IPS-15b (cell line): ENCODE measurements around the gene CLOCK.

Source experiments
- H3K27me3 ChIP-seq: one replicate; pipeline ENCODE4 v1.6.1; 2013; ENCODE audit warnings: low read length; ENCODE audit not compliant: control insufficient read depth, insufficient read depth
- H3K36me3 ChIP-seq: one replicate; pipeline ENCODE4 v1.6.1; 2013; ENCODE audit warnings: low read length; ENCODE audit not compliant: control insufficient read depth, insufficient read depth
- H3K4me1 ChIP-seq: one replicate; pipeline ENCODE4 v1.6.1; 2013; ENCODE audit warnings: mild to moderate bottlenecking, low read length; ENCODE audit not compliant: control insufficient read depth, insufficient read depth
- H3K4me3 ChIP-seq: one replicate; pipeline ENCODE4 v1.5.1; 2013; ENCODE audit warnings: low read depth, low read length
- H3K9ac ChIP-seq: one replicate; pipeline ENCODE4 v1.6.1; 2013; ENCODE audit warnings: low read depth, mild to moderate bottlenecking, low read length
- H3K9me3 ChIP-seq: one replicate; pipeline ENCODE4 v1.6.1; 2013; ENCODE audit warnings: mild to moderate bottlenecking, low read length; ENCODE audit not compliant: control insufficient read depth, insufficient read depth

CLOCK gene

GRCh38 chr4:55466001-55466400 is 80.7 kb downstream of the CLOCK start:
- no peak overlapping the region for H3K9ac ChIP-seq
- H3K4me1 ChIP-seq, result peaks cover 3% of the 10 kb centered on the region
- no peak overlapping the region for H3K4me3 ChIP-seq
- H3K36me3 ChIP-seq, result no peaks in the 10 kb centered on the region
- no peaks in the 10 kb centered on the region for H3K9me3 ChIP-seq
- H3K27me3 ChIP-seq, result no peaks in the 10 kb centered on the region

- H3K27me3 ChIP-seq, result no peaks in the 10 kb centered on the region
- H3K4me3 ChIP-seq, result no peak overlapping the region
- H3K9me3 ChIP-seq, result no peaks in the 10 kb centered on the region
- H3K4me1 ChIP-seq, result no peaks in the 10 kb centered on the region
- no peaks in the 10 kb centered on the region for H3K36me3 ChIP-seq
- no peak overlapping the region for H3K9ac ChIP-seq
Observed at GRCh38 chr4:55458611-55459010, 88.1 kb downstream of the CLOCK start.

DNA sequence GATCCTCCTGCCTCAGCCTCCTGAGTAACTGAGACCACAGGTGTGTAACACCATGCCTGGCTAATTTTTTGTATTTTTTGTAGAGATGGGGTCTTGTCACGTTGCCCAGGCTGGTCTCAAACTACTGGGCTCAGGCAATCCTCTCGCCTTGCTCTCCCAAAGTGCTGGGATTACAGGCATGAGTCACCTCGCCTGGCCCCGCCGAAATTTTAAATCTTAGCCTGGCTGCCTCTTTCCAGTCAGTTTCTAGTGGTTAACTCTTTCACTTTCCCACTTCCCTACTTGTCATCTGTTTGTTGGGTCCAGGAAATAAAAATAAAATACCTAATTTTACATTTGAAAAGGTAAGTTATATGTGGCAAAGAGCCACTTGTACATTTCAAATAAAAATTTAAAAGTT is 88.5 kb downstream of the CLOCK start:
- H3K9ac ChIP-seq, result no peak overlapping the region
- no peaks in the 10 kb centered on the region for H3K36me3 ChIP-seq
- no peak overlapping the region for H3K4me3 ChIP-seq
- H3K4me1 ChIP-seq, result no peaks in the 10 kb centered on the region
- H3K9me3 ChIP-seq, result no peaks in the 10 kb centered on the region
- H3K27me3 ChIP-seq, result no peaks in the 10 kb centered on the region

DNA sequence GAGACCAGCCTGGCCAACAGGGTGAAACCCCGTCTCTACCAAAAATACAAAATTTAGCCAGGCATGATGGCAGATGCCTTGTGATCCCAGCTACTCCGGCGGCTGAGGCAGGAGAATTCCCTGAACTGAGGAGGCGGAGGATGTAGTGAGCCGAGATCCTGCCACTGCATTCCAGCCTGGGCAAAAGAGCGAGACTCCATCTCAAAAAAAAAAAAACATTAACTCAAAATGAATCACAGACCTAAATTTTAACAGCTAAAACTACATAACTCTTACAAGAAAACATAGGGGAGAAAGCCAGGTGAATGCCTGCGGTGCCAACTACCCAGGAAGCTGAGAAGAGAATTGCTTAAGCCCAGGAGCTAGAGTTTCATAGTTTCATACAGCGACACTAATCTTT is 96.1 kb downstream of the CLOCK start:
- no peaks in the 10 kb centered on the region for H3K9me3 ChIP-seq
- no peak overlapping the region for H3K9ac ChIP-seq
- H3K4me3 ChIP-seq, result no peak overlapping the region
- no peaks in the 10 kb centered on the region for H3K4me1 ChIP-seq
- no peaks in the 10 kb centered on the region for H3K27me3 ChIP-seq
- peaks cover 4% of the 10 kb centered on the region for H3K36me3 ChIP-seq

DNA sequence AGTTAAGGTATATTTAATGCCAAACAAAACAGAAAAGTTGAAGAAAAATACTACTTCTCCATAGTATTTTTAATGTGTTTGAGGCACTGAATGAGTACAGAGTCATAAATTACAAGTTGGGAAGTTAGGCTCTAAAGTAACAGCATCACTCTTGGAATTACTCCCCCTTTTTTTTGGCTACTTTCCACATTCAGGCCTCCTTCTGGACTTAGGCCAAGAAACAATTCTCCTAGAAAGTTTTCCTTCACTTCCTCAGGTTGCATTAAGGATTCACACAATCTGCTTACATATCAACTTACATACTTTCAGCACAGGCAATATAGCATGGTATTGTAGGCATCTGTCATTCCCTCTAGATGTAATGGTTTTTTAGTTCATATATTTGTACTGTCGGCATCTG is 98.9 kb downstream of the CLOCK start:
- Histone ChIP-seq H3K4me3 (no peak overlapping the region), H3K27me3 (no peaks in the 10 kb centered on the region), H3K9me3 (no peaks in the 10 kb centered on the region), H3K36me3 (peaks cover 4% of the 10 kb centered on the region), H3K9ac (no peak overlapping the region), H3K4me1 (no peaks in the 10 kb centered on the region)

DNA sequence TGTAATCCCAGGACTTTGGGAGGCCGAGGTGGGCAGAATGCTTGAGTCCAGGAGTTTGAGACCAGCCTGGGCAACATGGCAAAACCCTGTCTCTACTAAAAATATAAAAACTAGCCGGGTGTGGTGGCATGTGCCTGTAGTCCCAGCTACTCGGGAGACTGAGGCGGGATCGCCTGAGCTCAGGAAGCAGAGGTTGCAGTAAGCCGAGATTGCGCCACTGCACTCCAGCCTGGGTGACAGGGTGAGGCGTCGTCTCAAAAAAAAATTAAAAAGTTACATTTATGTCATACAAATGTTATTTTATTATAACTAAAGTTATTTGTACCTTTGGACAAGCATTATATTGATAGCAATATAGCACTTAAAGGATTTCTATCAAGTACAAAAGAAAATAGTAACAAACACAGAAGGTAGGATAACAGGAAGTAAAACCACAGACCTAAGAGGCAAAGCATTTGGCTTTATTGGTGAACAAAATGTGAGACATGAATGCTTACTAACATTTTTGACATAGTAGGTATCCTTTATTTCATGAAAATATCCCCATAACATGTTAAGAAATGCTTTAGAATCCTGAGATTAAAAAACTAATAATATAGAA is 99.5 kb downstream of the CLOCK start:
- no peaks in the 10 kb centered on the region for H3K27me3 ChIP-seq
- H3K4me1 ChIP-seq, result no peaks in the 10 kb centered on the region
- no peak overlapping the region for H3K4me3 ChIP-seq
- H3K36me3 ChIP-seq, result peaks cover 2% of the 10 kb centered on the region
- no peaks in the 10 kb centered on the region for H3K9me3 ChIP-seq
- no peak overlapping the region for H3K9ac ChIP-seq

DNA sequence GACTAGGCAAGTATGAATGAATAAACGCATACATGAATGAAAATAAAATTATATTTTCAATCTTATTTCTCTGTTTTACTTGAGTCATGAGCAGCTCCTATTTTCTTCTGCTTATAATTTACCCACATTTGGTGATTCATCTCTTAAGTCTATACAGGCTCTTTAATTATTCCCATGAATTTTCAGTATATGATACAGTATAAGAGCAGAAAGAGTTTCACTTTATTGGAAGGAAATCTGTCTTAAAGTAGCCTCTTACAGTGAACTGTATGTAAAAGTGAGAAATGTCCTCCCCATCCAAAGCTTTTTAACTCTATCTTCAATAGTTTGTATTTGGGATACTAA is 100.2 kb downstream of the CLOCK start:
- no peak overlapping the region for H3K9ac ChIP-seq
- H3K4me1 ChIP-seq, result no peaks in the 10 kb centered on the region
- no peaks in the 10 kb centered on the region for H3K27me3 ChIP-seq
- H3K36me3 ChIP-seq, result no peaks in the 10 kb centered on the region
- no peak overlapping the region for H3K4me3 ChIP-seq
- H3K9me3 ChIP-seq, result no peaks in the 10 kb centered on the region

- H3K36me3 ChIP-seq, result no peaks in the 10 kb centered on the region
- no peak overlapping the region for H3K9ac ChIP-seq
- no peaks in the 10 kb centered on the region for H3K4me1 ChIP-seq
- no peak overlapping the region for H3K4me3 ChIP-seq
- no peaks in the 10 kb centered on the region for H3K9me3 ChIP-seq
- no peaks in the 10 kb centered on the region for H3K27me3 ChIP-seq
Observed at GRCh38 chr4:55445921-55446577, 100.7 kb downstream of the CLOCK start.

DNA sequence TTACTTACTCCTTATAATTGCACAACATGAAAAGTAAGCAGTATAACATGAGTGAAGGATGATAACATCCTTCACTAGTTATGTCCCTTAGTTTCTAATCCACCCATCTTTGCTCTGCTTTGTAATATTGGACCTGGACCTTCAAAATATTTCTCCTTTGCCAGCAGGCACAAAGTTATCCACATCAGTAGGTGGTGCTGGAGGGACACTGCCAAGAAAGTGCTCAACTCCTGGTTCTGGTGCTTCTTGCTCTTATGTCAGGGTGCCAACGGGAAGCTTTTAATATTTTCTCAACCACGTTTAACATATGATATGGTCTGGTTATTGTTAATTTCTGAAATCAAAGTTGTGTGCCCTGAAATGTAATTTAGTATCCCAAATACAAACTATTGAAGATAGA is 101.9 kb downstream of the CLOCK start:
- H3K9ac ChIP-seq, result no peak overlapping the region
- no peak overlapping the region for H3K4me3 ChIP-seq
- no peaks in the 10 kb centered on the region for H3K4me1 ChIP-seq
- no peaks in the 10 kb centered on the region for H3K36me3 ChIP-seq
- H3K27me3 ChIP-seq, result no peaks in the 10 kb centered on the region
- no peaks in the 10 kb centered on the region for H3K9me3 ChIP-seq

- no peaks in the 10 kb centered on the region for H3K36me3 ChIP-seq
- H3K27me3 ChIP-seq, result no peaks in the 10 kb centered on the region
- no peaks in the 10 kb centered on the region for H3K4me1 ChIP-seq
- no peaks in the 10 kb centered on the region for H3K9me3 ChIP-seq
- H3K9ac ChIP-seq, result no peak overlapping the region
- H3K4me3 ChIP-seq, result no peak overlapping the region
Observed at GRCh38 chr4:55442541-55442940, 104.2 kb downstream of the CLOCK start.

DNA sequence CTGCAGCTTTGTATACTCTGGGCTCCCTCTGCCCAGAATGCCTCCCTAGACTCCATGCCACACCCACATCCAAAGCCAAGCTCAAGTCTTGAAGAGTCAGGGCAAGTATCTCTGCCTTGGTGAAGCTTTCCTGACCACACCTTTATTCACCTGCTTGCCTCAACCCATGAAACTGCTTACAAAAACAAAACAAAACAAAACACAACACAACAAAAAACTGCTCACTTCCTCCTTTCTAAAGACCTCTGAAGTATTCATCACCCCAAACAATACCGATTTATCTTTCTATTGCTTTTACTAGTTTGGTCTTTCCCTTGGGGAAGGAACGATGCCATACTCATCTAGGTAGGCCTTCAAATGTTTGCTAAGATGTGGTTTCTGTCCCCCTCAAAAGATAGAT is 105.9 kb downstream of the CLOCK start:
- Histone ChIP-seq H3K27me3 (no peaks in the 10 kb centered on the region), H3K36me3 (no peaks in the 10 kb centered on the region), H3K9ac (no peak overlapping the region), H3K9me3 (no peaks in the 10 kb centered on the region), H3K4me1 (no peaks in the 10 kb centered on the region), H3K4me3 (no peak overlapping the region)

DNA sequence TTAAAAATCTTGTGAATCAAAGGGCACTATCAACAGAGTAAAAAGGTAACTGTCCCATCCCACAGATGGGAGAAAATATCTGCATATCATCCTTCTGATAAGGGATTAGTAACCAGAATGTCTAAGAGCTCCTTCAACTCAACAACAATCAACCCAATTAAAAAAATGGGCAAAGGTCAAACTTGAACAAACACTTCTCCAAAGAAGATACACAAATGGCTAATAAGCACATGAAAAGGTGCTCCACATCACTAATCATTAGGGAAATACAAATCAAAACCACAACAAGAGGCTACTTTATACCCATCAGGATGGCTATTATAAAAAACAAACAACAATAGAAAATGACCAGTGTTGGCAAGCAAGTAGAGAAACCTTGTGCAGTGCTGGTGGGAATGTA is 107.7 kb downstream of the CLOCK start:
- H3K36me3 ChIP-seq, result no peaks in the 10 kb centered on the region
- no peaks in the 10 kb centered on the region for H3K9me3 ChIP-seq

More for the DNA sequence above, 107.7 kb downstream of the CLOCK start:
- H3K27me3 ChIP-seq, result no peaks in the 10 kb centered on the region
- no peaks in the 10 kb centered on the region for H3K4me1 ChIP-seq
- H3K4me3 ChIP-seq, result no peak overlapping the region
- H3K9ac ChIP-seq, result no peak overlapping the region
